GM12864 (cell line): Measurements from ENCODE around the gene SH3TC1.

ENCODE experiments used
- DNase-seq: peaks from one replicate; pipeline ENCODE4 v3.0.0-alpha.2; 2011; ENCODE audit warnings: low read depth
- H3K4me3 ChIP-seq: 2 replicates; pipeline ENCODE4 v1.5.1; 2011; ENCODE audit warnings: mild to moderate bottlenecking, low read depth, low read length, control low read depth
- CTCF ChIP-seq: IDR thresholded peaks from 2 replicates; pipeline ENCODE4 v1.5.1; 2011; ENCODE audit warnings: low read depth, mild to moderate bottlenecking, moderate library complexity, low read length, control low read depth, inconsistent platforms; ENCODE audit errors: missing control alignments

The SH3TC1 gene

GRCh38 chr4:8244001-8244757 lies 45.1 kb downstream of the SH3TC1 start:
- no peak for TF ChIP-seq CTCF
- DNase-seq, result no peak
- no peak overlapping the region for H3K4me3 ChIP-seq

GRCh38 chr4:8244931-8245460 lies 45.9 kb downstream of the SH3TC1 start:
- TF ChIP-seq CTCF, result no peak
- no peak overlapping the region for H3K4me3 ChIP-seq
- no peak for DNase-seq

GRCh38 chr4:8245884-8246833 lies 47.1 kb downstream of the SH3TC1 start:
- no peak for DNase-seq
- no peak for TF ChIP-seq CTCF

GRCh38 chr4:8247047-8247930 lies 48.2 kb downstream of the SH3TC1 start:
- TF ChIP-seq CTCF, result no peak
- no peak overlapping the region for H3K4me3 ChIP-seq
- DNase-seq, result no peak

More at GRCh38 chr4:8245884-8246833, 47.1 kb downstream of the SH3TC1 start:
- H3K4me3 ChIP-seq, result no peak overlapping the region

- no peak overlapping the region for H3K4me3 ChIP-seq
- TF ChIP-seq CTCF, result no peak
- DNase-seq, result no peak
Measured at GRCh38 chr4:8248091-8248490, 49.0 kb downstream of the SH3TC1 start.

- no peak for DNase-seq
- no peak for TF ChIP-seq CTCF
- no peak overlapping the region for H3K4me3 ChIP-seq
Measured at GRCh38 chr4:8250227-8250626, 51.1 kb downstream of the SH3TC1 start.
